ENCODE measurements around the gene ERMN. TPM values are rescaled to one million over a fixed set of nuclear protein-coding genes. Genes with fewer than 3 reads are reported as not detected.

The ERMN gene
- total and polyA plus RNA-seq, 2 experiments from 2014 or later, result 0.07 to 0.64 TPM

- H3K4me1 ChIP-seq (ENCODE audit: insufficient read depth), result peaks cover 4% of the 10 kb centered on the region
- H3K4me3 ChIP-seq, result no peak overlapping the region
- no peaks in the 10 kb centered on the region for H3K79me2 ChIP-seq
- H3K4me2 ChIP-seq, result no peak overlapping the region
- 70% methylated on average over 3 of the region's 3 CpGs for WGBS (ENCODE audit: low lambda C conversion rate, missing lambda C conversion rate)
- no peaks in the 10 kb centered on the region for H3K36me3 ChIP-seq (replicated peaks; ENCODE audit: insufficient read depth, low read depth)
- H3K27ac ChIP-seq, result no peak overlapping the region
- no peak for DNase-seq (ENCODE audit: low spot score)
- no peaks in the 10 kb centered on the region for H4K20me1 ChIP-seq (ENCODE audit: insufficient read depth, poor library complexity, severe bottlenecking)
- no peaks in the 10 kb centered on the region for H3K27me3 ChIP-seq
- TF ChIP-seq, protein P1, sequence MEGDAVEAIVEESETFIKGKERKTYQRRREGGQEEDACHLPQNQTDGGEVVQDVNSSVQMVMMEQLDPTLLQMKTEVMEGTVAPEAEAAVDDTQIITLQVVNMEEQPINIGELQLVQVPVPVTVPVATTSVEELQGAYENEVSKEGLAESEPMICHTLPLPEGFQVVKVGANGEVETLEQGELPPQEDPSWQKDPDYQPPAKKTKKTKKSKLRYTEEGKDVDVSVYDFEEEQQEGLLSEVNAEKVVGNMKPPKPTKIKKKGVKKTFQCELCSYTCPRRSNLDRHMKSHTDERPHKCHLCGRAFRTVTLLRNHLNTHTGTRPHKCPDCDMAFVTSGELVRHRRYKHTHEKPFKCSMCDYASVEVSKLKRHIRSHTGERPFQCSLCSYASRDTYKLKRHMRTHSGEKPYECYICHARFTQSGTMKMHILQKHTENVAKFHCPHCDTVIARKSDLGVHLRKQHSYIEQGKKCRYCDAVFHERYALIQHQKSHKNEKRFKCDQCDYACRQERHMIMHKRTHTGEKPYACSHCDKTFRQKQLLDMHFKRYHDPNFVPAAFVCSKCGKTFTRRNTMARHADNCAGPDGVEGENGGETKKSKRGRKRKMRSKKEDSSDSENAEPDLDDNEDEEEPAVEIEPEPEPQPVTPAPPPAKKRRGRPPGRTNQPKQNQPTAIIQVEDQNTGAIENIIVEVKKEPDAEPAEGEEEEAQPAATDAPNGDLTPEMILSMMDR (IDR thresholded peaks at IDR 0.05; ENCODE audit: poor library complexity), result no peak
- TF ChIP-seq EZH2phosphoT487 (IDR thresholded peaks at IDR 0.05; ENCODE audit: low read depth, severe bottlenecking, unreplicated experiment) (no peak), EZH2 (IDR thresholded peaks at IDR 0.05; ENCODE audit: borderline replicate concordance) (no peak)
- H3K9me3 ChIP-seq (ENCODE audit: low read depth), result no peaks in the 10 kb centered on the region
- no peaks in the 10 kb centered on the region for H3K9me2 ChIP-seq (replicated peaks; ENCODE audit: insufficient read depth)
- no peak overlapping the region for H2AFZ ChIP-seq
Observed at GRCh38 chr2:157327200-157327599, 1.6 kb upstream of the ERMN start.

- H3K9me3 ChIP-seq (ENCODE audit: low read depth), result no peaks in the 10 kb centered on the region
- no peak for DNase-seq (ENCODE audit: low spot score)
- H3K4me3 ChIP-seq, result no peak overlapping the region
- no peak overlapping the region for H2AFZ ChIP-seq
- no peaks in the 10 kb centered on the region for H3K79me2 ChIP-seq
- H3K27me3 ChIP-seq, result no peaks in the 10 kb centered on the region
- H3K4me2 ChIP-seq, result no peak overlapping the region
- no peaks in the 10 kb centered on the region for H3K36me3 ChIP-seq (replicated peaks; ENCODE audit: insufficient read depth, low read depth)
- H3K27ac ChIP-seq, result no peak overlapping the region
- WGBS (ENCODE audit: low lambda C conversion rate, missing lambda C conversion rate), result 76% methylated on average over 3 of the region's 3 CpGs
- no peaks in the 10 kb centered on the region for H4K20me1 ChIP-seq (ENCODE audit: insufficient read depth, poor library complexity, severe bottlenecking)
- no peak for TF ChIP-seq EZH2phosphoT487 (IDR thresholded peaks at IDR 0.05; ENCODE audit: low read depth, severe bottlenecking, unreplicated experiment)
- peaks cover 4% of the 10 kb centered on the region for H3K4me1 ChIP-seq (ENCODE audit: insufficient read depth)
- no peaks in the 10 kb centered on the region for H3K9me2 ChIP-seq (replicated peaks; ENCODE audit: insufficient read depth)
Observed at GRCh38 chr2:157326698-157327097, 1.1 kb upstream of the ERMN start.

GRCh38 chr2:157324331-157324843 is 1.2 kb downstream of the ERMN start:
- no peaks in the 10 kb centered on the region for H3K9me3 ChIP-seq (ENCODE audit: low read depth)
- H3K36me3 ChIP-seq (replicated peaks; ENCODE audit: insufficient read depth, low read depth), result no peaks in the 10 kb centered on the region
- H3K4me3 ChIP-seq, result no peak overlapping the region

DNA sequence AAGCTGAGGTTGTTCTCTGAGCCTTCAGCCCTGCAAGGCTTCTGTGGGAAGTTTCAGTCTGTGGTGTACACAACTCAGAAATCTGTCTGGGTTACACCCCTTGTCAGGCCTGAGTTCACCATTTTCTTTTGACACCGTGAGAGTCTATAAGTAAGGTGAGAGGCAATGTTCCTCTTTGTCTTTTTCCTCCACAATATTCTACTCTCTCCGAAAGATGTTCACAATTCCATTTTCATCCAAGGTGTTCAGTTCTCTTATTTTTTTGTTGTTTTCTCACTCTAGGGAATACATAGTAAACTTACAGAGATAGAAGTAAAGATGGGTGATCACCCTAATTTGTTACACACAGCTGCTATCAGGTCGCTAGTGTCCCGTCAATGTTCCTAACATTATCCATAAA is 3.2 kb downstream of the ERMN start:
- no peaks in the 10 kb centered on the region for H3K9me2 ChIP-seq (replicated peaks; ENCODE audit: insufficient read depth)
- no peaks in the 10 kb centered on the region for H3K4me1 ChIP-seq (ENCODE audit: insufficient read depth)
- H3K9me3 ChIP-seq (ENCODE audit: low read depth), result no peaks in the 10 kb centered on the region
- H3K4me2 ChIP-seq, result no peak overlapping the region
- H4K20me1 ChIP-seq (ENCODE audit: insufficient read depth, poor library complexity, severe bottlenecking), result no peaks in the 10 kb centered on the region
- no peaks in the 10 kb centered on the region for H3K79me2 ChIP-seq
- H3K27ac ChIP-seq, result no peak overlapping the region
- H2AFZ ChIP-seq, result no peak overlapping the region
- no peak overlapping the region for H3K4me3 ChIP-seq
- no peaks in the 10 kb centered on the region for H3K36me3 ChIP-seq (replicated peaks; ENCODE audit: insufficient read depth, low read depth)
- no peaks in the 10 kb centered on the region for H3K27me3 ChIP-seq
- DNase-seq (ENCODE audit: low spot score), result no peak
- no peak for TF ChIP-seq EZH2phosphoT487 (IDR thresholded peaks at IDR 0.05; ENCODE audit: low read depth, severe bottlenecking, unreplicated experiment)
- TF ChIP-seq, protein P1 (IDR thresholded peaks at IDR 0.05; ENCODE audit: poor library complexity), result no peak
- WGBS (ENCODE audit: low lambda C conversion rate, missing lambda C conversion rate), result 83% methylated on average over 4 of the region's 4 CpGs

More at GRCh38 chr2:157324331-157324843, 1.2 kb downstream of the ERMN start:
- no peaks in the 10 kb centered on the region for H3K9me2 ChIP-seq (replicated peaks; ENCODE audit: insufficient read depth)
- no peak overlapping the region for H3K27ac ChIP-seq
- DNase-seq (ENCODE audit: low spot score), result no peak
- WGBS (ENCODE audit: low lambda C conversion rate, missing lambda C conversion rate), result 34% methylated on average over 2 of the region's 2 CpGs
- TF ChIP-seq, protein P1 (IDR thresholded peaks at IDR 0.05; ENCODE audit: poor library complexity), result no peak
- TF ChIP-seq EZH2phosphoT487 (IDR thresholded peaks at IDR 0.05; ENCODE audit: low read depth, severe bottlenecking, unreplicated experiment) (no peak), EZH2 (IDR thresholded peaks at IDR 0.05; ENCODE audit: borderline replicate concordance) (no peak)
- H3K27me3 ChIP-seq, result no peaks in the 10 kb centered on the region
- peaks cover 4% of the 10 kb centered on the region for H3K4me1 ChIP-seq (ENCODE audit: insufficient read depth)
- no peak overlapping the region for H2AFZ ChIP-seq
- H3K79me2 ChIP-seq, result no peaks in the 10 kb centered on the region
- no peak overlapping the region for H3K4me2 ChIP-seq
- no peaks in the 10 kb centered on the region for H4K20me1 ChIP-seq (ENCODE audit: insufficient read depth, poor library complexity, severe bottlenecking)
